ENCODE measurements around the gene SLC7A10.

Gene SLC7A10

DNA sequence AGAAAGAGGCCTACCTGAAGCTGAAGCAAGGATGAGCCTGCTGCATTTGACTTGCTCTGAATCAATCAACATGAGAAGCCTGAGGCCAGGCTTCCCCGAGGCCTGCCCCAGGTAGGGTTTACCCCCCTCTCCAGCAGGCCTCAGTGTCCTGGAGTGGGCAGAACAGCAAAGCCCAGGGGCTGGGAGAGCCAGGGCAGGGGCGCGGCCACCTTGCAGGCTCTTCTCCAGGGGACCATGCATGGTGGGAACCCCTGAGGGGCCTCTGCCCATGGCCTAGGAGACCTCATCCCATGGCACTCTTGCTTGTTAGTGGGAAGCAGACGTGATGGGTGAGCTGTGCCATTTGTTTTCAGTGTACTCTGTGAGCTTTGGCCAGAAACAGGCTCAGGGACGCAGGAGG is 51.5 kb downstream of the SLC7A10 start:
- no peaks in the 10 kb centered on the region for H3K27me3 ChIP-seq (ENCODE audit: insufficient read depth, low read length, poor library complexity)
- peak overlapping the region; percentile 20; the same call in 1 of the 2 replicates for H3K4me2 ChIP-seq (ENCODE audit: insufficient read depth, low read length)
- no peak overlapping the region for H3K4me3 ChIP-seq (ENCODE audit: low read depth in 1 of 2, low read length in 2 of 2)
- H2AFZ ChIP-seq (ENCODE audit: low read depth, low read length), result no peak overlapping the region
- peaks cover 10% of the 10 kb centered on the region for H3K79me2 ChIP-seq (ENCODE audit: insufficient read depth, low read length)
- H3K9ac ChIP-seq (ENCODE audit: low read depth, low read length), result no peak overlapping the region
- H3K4me1 ChIP-seq (ENCODE audit: insufficient read depth, low read length), result peaks cover 41% of the 10 kb centered on the region
- H4K20me1 ChIP-seq (ENCODE audit: insufficient read depth, low read length), result no peaks in the 10 kb centered on the region
- no peak for TF ChIP-seq EZH2 (IDR thresholded peaks at IDR 0.05; ENCODE audit: borderline replicate concordance, low read depth, low read length, severe bottlenecking)
- TF ChIP-seq, protein P1, sequence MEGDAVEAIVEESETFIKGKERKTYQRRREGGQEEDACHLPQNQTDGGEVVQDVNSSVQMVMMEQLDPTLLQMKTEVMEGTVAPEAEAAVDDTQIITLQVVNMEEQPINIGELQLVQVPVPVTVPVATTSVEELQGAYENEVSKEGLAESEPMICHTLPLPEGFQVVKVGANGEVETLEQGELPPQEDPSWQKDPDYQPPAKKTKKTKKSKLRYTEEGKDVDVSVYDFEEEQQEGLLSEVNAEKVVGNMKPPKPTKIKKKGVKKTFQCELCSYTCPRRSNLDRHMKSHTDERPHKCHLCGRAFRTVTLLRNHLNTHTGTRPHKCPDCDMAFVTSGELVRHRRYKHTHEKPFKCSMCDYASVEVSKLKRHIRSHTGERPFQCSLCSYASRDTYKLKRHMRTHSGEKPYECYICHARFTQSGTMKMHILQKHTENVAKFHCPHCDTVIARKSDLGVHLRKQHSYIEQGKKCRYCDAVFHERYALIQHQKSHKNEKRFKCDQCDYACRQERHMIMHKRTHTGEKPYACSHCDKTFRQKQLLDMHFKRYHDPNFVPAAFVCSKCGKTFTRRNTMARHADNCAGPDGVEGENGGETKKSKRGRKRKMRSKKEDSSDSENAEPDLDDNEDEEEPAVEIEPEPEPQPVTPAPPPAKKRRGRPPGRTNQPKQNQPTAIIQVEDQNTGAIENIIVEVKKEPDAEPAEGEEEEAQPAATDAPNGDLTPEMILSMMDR (IDR thresholded peaks at IDR 0.05; ENCODE audit: borderline replicate concordance, extremely low read depth, low read length, poor library complexity, severe bottlenecking), result no peak
- H3K36me3 ChIP-seq (ENCODE audit: insufficient read depth, low read length), result no peaks in the 10 kb centered on the region; the same call in 1 of the 2 replicates
- H3K27ac ChIP-seq (ENCODE audit: low read length), result no peak overlapping the region
- no peaks in the 10 kb centered on the region for H3K9me3 ChIP-seq (ENCODE audit: insufficient read depth, low read length, severe bottlenecking)
- no peak for ATAC-seq (ENCODE audit: insufficient read depth, low read depth)
- no peak for DNase-seq

DNA sequence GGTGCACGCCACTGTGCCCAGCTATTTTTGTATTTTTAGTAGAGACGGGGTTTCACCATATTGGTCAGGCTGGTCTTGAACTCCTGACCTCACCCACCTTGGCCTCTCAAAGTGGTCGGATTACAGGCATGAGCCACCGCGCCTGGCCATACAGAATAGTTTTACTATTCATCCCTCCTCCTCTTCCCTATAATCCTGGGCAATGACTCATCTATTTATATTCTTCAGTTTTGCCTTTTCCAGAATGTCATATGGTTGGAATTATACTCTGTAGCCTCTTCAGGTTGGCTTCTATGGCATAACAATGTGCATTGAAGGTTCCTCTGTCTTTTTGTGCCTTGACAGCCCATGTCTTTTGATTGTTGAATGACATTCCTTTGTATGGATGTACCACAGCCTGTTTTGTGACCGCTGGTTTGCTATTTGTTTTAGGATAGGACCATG is 53.7 kb downstream of the SLC7A10 start:
- H3K4me2 ChIP-seq (ENCODE audit: insufficient read depth, low read length), result no peak overlapping the region
- H3K27ac ChIP-seq (ENCODE audit: low read length), result no peak overlapping the region

DNA sequence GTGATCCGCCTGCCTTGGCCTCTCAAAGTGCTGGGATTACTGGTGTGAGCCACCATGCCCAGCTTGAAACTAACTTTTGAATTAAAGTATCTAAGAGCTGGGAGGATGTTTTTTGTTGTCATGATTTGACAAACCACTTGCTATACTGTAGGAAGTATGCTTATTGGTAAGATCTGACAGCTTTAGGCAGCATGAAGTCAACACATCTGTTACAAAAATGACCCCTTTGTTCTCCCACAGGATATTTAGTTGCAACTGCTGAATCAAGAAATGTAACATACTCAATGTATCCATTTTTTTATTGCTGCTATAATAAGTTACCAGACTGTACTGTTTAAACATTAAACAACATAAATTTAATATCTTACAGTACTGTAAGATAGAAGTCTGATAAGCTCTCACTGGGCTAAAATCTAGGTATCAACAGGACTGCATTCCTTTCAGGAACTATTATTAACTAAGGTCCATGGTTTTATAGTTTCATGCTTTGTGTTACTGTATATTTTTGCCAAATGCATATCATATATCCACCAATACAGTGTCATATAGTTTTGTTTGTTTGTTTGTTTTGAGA is 54.3 kb downstream of the SLC7A10 start:
- Histone ChIP-seq H3K4me2 (ENCODE audit: insufficient read depth, low read length) (no peak overlapping the region), H3K36me3 (ENCODE audit: insufficient read depth, low read length) (no peaks in the 10 kb centered on the region; the same call in 1 of the 2 replicates), H3K27me3 (ENCODE audit: insufficient read depth, low read length, poor library complexity) (no peaks in the 10 kb centered on the region), H3K9ac (ENCODE audit: low read depth, low read length) (no peak overlapping the region), H2AFZ (ENCODE audit: low read depth, low read length) (no peak overlapping the region), H4K20me1 (ENCODE audit: insufficient read depth, low read length) (no peaks in the 10 kb centered on the region), H3K27ac (ENCODE audit: low read length) (no peak overlapping the region), H3K9me3 (ENCODE audit: insufficient read depth, low read length, severe bottlenecking) (peaks cover 4% of the 10 kb centered on the region), H3K4me1 (ENCODE audit: insufficient read depth, low read length) (peaks cover 28% of the 10 kb centered on the region), H3K4me3 (ENCODE audit: low read depth in 1 of 2, low read length in 2 of 2) (no peak overlapping the region), H3K79me2 (ENCODE audit: insufficient read depth, low read length) (peaks cover 6% of the 10 kb centered on the region)
- no peak for TF ChIP-seq EZH2 (IDR thresholded peaks at IDR 0.05; ENCODE audit: borderline replicate concordance, low read depth, low read length, severe bottlenecking)
- TF ChIP-seq, protein P1 (IDR thresholded peaks at IDR 0.05; ENCODE audit: borderline replicate concordance, extremely low read depth, low read length, poor library complexity, severe bottlenecking), result no peak
- ATAC-seq (ENCODE audit: insufficient read depth, low read depth) (no peak), DNase-seq (no peak)

More for the DNA sequence above, 53.7 kb downstream of the SLC7A10 start:
- H3K36me3 ChIP-seq (ENCODE audit: insufficient read depth, low read length), result no peaks in the 10 kb centered on the region; the same call in 1 of the 2 replicates
- no peak for ATAC-seq (ENCODE audit: insufficient read depth, low read depth)
- TF ChIP-seq EZH2 (IDR thresholded peaks at IDR 0.05; ENCODE audit: borderline replicate concordance, low read depth, low read length, severe bottlenecking), result no peak
- TF ChIP-seq, protein P1 (IDR thresholded peaks at IDR 0.05; ENCODE audit: borderline replicate concordance, extremely low read depth, low read length, poor library complexity, severe bottlenecking), result no peak
- peaks cover 10% of the 10 kb centered on the region for H3K79me2 ChIP-seq (ENCODE audit: insufficient read depth, low read length)
- no peak overlapping the region for H3K9ac ChIP-seq (ENCODE audit: low read depth, low read length)
- no peak overlapping the region for H3K4me3 ChIP-seq (ENCODE audit: low read depth in 1 of 2, low read length in 2 of 2)
- no peaks in the 10 kb centered on the region for H3K27me3 ChIP-seq (ENCODE audit: insufficient read depth, low read length, poor library complexity)
- H3K4me1 ChIP-seq (ENCODE audit: insufficient read depth, low read length), result peaks cover 28% of the 10 kb centered on the region
- peaks cover 4% of the 10 kb centered on the region for H3K9me3 ChIP-seq (ENCODE audit: insufficient read depth, low read length, severe bottlenecking)
- H4K20me1 ChIP-seq (ENCODE audit: insufficient read depth, low read length), result no peaks in the 10 kb centered on the region
- DNase-seq, result no peak
- H2AFZ ChIP-seq (ENCODE audit: low read depth, low read length), result no peak overlapping the region
